GM23248 (cell line): ENCODE results near the gene RALGDS.

Experiments
- EZH2 ChIP-seq: fragments of 200-600 bp; sonication (generic); IDR thresholded peaks from 2 replicates; pipeline ENCODE4 v1.6.1; 2018; ENCODE audit warnings: antibody characterized with exemption, mild to moderate bottlenecking; ENCODE audit not compliant: insufficient read depth, poor library complexity, severe bottlenecking
- EZH2phosphoT487 ChIP-seq: fragments of 200-600 bp; sonication (generic); IDR thresholded peaks from 2 replicates; pipeline ENCODE4 v1.6.1; 2018; ENCODE audit warnings: antibody characterized with exemption, moderate library complexity, mild to moderate bottlenecking, low read depth; ENCODE audit not compliant: insufficient read depth

GRCh38 chr9:133098104-133098754 is 22.8 kb downstream of the RALGDS start:
- no peak for TF ChIP-seq EZH2phosphoT487
- no peak for TF ChIP-seq EZH2
